GM19035 (cell line): ENCODE results near the gene PRR29.

ENCODE experiments used
- ATAC-seq: cut with Tn5 transposase; IDR thresholded peaks from one replicate; pipeline ENCODE4 v1.9.1; 2021; ENCODE audit not compliant: unreplicated experiment

The PRR29 gene

GRCh38 chr17:64040206-64040605 is 42.1 kb downstream of the PRR29 start:
- no peak for ATAC-seq

- no peak for ATAC-seq
These were observed 43.8 kb downstream of the PRR29 start for GRCh38 chr17:64041912-64042311.

DNA sequence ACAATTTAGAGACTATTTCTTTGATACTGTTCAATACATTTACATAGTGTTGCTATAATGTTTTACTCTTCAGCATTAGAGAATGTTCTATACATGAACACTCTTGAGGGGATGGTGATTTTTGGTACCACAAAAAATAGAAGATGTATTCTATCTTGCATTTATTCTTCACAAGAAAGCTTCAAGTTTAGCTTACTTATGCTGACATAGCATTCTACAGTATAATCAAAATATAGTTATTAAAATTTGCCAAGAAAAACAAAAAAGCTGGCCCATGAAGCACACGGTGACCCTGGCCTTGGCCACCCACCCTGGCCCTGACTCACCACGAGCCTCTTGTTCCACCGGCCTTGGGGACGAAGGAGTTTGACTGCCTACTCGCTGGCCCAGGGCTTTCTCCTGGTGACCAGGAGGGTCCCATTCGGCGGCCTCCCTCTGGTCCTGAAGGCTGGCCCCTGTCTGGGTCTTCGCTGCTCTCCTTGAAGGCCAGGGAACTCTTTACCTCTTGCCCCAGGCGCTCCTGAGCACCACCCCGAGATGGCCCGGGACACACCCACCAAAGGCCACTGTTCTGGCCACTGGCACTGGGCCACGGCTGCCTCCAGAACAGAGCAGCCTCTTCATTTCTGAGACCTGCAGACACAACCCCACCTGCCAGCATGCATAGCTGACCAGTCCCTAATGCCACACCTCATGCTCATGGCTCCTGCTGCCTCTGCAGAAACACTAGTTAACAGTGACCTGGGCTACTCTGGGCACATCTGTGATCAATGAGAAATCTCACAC is 44.7 kb downstream of the PRR29 start:
- ATAC-seq: no peak

DNA sequence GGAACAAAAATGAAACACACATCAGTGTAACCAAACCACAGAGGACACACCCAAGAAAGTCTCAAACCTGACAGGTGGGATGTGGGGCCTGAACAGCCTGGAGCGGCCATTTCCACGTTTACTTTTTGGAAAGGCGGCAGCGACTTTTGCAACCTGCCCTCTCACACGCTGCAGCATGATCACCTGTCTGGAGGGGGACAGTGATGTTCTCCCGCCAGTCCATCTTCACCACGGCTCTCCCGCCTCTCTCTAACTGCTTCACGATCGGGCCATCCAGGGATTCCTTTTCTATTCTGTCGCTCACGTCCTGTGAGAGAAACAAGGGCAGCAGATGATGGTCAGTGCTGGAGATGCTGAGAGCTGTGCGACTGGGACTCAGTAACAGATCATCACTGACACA is 47.0 kb downstream of the PRR29 start:
- no peak for ATAC-seq

DNA sequence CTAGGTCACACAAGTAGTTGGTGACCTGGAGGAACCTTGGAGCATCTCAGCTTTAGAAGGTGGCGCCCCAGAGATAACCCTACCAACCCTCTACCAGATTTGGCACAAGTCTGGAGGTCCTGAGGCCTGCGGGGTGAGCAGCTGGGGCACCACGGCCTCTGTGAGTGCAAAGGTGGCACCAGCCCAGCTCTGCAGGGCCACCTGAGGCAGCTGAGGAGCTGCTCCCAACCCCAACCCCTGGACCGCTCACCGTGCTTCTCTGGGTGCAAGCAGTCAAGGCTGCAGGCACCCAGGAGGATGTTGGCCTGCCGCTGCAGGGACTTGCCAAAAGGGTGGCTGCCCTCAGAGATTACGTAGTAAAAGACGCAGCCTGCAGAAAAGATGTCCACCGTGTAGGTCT is 50.7 kb downstream of the PRR29 start:
- ATAC-seq: no peak

GRCh38 chr17:64051153-64051552 is 53.0 kb downstream of the PRR29 start:
- ATAC-seq: no peak

GRCh38 chr17:64053101-64053500 is 55.0 kb downstream of the PRR29 start:
- no peak for ATAC-seq
